ENCODE data around the gene DENND4C.

DENND4C gene

DNA sequence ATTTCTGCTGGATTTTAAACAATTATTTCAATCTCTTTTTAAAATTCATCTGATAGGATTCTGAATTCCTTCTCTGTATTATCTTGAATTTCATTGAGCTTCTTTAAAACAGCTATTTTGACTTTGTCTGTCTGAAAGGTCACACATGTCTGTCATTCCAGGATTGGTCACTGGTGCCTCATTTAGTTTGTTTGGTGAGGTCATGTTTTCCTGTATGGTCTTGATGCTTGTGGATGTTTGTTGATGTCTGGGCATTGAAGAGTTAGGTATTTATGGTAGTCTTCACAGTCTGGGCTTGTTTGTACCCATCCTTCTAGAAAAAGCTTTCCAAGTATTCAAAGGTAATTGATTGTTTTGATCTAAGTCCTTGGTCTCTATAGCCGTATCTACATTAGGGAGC is 39.1 kb downstream of the DENND4C start:
- DNase-seq (ENCODE audit: low spot score), result no peak

GRCh38 chr9:19270421-19270949 is 40.0 kb downstream of the DENND4C start:
- DNase-seq (ENCODE audit: low spot score), result no peak

DNA sequence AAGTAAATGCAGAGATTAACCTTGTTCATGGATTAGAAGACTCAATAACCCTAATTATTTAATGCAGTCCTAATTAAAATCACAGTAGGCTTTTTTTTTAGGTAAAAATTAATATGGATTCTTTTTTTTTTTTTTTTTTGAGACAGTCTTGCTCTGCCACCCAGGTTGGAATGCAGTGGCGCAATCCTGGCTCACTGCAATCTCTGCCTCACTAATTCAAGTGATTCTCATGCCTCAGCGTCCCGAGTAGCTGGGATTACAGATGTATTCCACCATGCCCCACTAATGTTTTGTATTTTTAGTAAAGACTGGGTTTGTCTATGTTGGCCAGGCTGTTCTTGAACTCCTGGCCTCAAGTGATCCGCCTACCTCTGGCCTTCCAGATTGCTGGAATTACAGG is 40.6 kb downstream of the DENND4C start:
- no peak for DNase-seq (ENCODE audit: low spot score)

DNA sequence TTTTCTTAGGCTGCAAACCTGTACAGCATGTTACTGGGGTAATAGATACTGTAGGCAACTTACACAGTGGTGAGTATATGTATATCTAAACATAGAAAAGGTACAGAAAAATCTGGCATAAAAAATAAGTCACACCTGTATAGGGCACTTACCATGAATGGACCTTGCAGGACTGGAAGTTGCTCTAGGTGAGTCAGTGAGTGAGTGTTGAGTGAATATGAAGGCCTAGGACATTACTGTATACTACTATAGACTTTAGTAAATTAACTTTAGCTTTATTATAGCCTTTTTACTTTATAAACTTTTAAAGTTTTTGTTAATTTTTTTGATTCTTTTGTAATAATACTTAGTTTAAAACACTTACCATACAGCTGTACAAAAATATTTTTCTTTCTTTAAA is 51.3 kb downstream of the DENND4C start:
- DNase-seq (ENCODE audit: low spot score), result no peak

- DNase-seq (ENCODE audit: low spot score), result no peak
Measured at GRCh38 chr9:19283072-19283710, 52.7 kb downstream of the DENND4C start.

DNA sequence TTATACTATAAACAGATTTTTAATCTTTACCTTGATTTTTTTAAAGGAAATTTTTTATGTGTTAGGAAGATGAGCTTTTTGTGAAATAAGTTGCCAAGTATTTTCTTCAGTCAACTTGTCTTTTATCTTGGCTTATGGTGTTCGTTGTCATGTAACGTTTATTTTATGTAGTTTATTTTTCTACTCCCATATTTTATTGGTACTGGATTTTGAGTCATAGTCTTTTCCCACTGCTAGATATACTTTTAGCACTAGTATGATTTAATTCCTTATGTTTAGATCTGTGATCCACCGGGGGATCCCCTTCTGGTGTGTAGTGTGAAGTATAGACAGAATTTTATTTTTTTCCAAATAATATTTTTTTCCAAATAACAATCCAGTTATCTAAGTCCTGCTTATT is 54.2 kb downstream of the DENND4C start:
- no peak for DNase-seq (ENCODE audit: low spot score)

DNA sequence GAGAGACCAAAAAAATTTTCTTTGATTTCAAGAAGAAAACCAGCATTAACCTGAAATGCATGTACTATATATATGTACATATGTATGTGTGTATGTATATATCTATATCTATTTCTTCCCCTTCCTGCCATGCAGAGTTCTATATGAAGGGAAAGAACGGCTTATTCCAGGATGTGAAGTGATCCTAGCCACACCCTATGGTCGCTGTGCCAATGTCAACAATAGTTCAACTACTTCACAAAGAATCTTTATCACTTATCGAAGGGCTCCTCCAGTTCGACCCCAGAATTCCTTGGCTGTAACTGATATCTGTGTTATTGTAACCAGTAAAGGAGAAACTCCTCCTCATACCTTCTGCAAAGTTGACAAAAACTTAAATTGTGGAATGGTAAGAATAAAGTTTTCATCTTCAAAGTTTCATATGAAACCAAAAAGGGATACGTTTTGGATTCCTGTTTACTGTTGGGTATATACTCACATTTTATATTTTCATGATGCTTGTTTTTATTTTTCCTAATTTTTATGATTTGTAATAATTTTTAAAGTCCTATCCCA is 56.2 kb downstream of the DENND4C start:
- no peak for DNase-seq (ENCODE audit: low spot score)

DNA sequence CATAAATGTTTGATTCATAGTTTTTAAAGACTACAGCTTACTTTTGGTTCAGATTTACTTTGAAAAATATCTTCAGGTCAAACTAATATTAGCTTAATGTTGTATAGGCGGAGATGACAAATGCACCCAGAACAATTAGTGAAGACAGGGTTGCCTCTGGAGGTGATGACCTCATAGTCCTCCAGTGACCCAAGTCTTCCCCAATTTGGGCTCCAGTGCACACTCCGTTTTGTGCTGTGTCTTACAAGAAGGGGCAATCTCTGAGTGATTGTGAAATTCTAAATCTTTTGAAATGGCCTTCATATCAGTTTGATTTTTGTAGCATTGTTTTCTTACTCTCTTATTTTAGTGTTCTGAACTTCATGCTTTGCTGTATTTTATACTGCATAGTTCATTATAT is 57.6 kb downstream of the DENND4C start:
- no peak for DNase-seq (ENCODE audit: low spot score)

DNA sequence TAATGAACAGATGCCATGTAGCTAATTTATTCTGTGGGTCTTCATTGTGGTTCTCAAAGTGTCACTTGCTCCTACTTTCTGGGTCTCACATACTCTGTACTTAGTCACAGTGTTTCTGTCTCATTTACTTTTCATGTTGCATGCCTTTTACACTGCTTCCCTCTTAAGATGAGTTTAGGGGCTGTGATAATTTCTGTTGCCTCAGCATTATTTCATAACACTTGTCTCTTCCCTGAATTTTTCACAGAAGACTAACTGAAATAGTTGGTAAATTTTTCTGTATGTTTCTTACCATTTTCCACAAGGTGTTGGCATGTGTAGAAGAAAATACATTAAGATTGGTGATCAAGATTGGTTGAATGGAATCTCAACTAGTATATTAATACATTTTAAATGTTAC is 59.6 kb downstream of the DENND4C start:
- no peak for DNase-seq (ENCODE audit: low spot score)

DNA sequence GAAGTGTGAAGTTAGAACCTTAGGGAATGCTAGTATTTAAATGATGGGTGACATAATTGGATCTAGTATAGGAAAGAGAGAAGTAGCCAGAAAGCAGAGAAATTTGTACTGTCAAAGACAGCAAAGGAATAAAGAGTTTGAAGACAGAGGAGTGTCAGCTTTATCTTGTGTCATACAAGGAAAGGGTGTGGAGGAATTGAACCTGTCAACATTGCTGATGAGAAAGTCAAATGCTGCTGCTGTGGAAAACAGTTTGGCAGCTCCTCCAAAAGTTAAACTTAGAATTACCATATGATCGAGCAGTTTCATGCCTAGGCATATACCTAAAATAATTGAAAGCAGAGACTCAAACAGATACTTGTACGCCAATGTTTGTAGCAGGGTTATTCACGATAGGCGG is 63.7 kb downstream of the DENND4C start:
- DNase-seq (ENCODE audit: low spot score), result no peak

GRCh38 chr9:19298436-19299000 is 68.0 kb downstream of the DENND4C start:
- DNase-seq (ENCODE audit: low spot score), result no peak

- DNase-seq (ENCODE audit: low spot score), result no peak
Measured at GRCh38 chr9:19303216-19303615, 72.7 kb downstream of the DENND4C start.

GRCh38 chr9:19306568-19306967 is 76.1 kb downstream of the DENND4C start:
- no peak for DNase-seq (ENCODE audit: low spot score)

DNA sequence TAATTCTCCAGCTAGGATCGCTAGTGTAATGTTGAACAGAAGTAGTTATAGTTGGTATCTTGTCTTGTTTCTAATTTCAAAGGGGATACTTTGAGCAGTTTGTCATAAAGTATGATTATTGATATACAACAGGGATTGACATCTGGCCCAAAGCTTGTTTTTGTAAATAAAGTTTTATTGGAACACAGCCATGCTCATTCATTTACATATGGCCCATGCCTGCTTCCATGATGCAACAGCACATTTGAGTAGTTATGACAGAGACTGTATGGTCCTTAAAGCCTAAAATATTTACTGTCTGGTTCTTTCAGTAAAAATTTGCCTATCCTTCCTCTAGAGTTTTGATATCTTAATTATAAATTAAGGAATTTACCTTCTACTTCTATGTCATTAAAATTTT is 79.8 kb downstream of the DENND4C start:
- no peak for DNase-seq (ENCODE audit: low spot score)

DNA sequence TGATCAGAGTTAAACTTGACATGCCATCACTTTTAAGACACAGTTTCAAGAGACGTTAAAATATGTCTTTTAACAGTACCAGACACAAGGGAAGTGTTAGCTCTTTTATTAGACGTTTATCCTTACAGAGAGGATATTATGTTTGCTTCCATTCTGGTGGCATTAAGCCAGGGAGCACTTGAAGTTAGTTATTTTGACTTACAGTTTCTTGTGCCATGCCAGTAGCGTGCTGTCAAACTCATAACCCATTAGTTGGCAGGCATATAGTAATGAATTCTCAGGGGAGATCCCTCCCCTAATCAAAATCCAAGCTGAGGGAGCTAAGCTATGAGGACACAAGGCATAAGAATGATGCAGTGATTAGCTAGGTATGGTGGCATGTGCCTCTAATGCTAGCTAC is 83.1 kb downstream of the DENND4C start:
- no peak for DNase-seq (ENCODE audit: low spot score)

DNA sequence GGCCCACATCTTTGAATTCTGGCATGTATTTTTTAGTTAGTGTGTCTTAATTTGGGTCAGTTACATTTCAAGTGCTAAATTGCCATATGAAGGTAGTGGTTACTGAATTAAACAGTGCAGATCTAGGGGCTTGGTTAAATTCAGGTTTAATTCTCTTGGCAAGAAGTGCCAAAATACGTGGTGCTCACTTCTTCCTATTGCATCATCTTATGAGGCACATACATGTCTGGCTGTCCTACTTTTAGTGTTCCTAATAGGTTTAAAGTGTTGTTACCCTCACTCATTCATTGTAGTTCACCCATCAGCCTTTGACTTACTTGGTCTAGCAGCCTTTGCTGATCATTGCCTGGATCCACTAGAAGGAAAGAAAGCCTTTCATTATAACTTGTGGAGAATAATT is 90.0 kb downstream of the DENND4C start:
- DNase-seq (ENCODE audit: low spot score), result no peak

DNA sequence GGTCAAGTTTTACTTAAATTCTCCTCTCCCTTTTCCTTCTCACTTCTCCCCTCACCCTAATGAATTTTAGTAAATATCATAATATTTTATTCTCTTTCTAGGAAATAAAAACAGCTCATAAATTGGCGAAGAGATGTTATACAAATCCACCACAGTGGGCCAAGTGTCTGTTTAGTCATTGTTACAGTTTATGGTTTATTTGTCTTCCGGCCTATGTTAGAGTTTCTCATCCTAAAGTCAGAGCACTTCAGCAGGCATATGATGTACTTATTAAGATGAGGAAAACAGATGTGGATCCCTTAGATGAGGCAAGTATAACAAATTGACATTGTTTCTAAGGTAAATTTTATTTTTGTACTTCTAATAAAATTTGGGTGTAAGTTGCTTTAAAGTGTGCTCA is 101.4 kb downstream of the DENND4C start:
- no peak for DNase-seq (ENCODE audit: low spot score)

GRCh38 chr9:19336166-19336565 is 105.7 kb downstream of the DENND4C start:
- DNase-seq (ENCODE audit: low spot score), result no peak

DNA sequence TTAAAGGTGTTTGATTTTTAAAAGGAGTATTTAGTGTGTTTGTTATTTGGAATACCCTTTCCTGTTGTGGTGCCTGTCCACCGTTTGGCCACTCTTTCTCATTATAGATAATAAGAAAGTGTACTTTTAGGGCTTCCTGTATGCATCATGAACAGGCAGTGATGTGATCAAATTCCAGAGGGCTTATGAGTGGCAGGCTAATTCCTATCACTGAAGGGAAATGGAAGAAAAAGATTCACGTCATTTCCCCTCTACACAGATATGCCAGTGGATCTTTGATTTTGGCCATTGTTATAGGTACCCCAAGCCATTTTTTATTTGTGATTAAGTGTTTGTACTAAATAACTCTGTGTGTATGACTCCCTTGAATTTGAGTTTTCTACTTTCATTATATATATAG is 112.5 kb downstream of the DENND4C start:
- DNase-seq (ENCODE audit: low spot score), result no peak

DNA sequence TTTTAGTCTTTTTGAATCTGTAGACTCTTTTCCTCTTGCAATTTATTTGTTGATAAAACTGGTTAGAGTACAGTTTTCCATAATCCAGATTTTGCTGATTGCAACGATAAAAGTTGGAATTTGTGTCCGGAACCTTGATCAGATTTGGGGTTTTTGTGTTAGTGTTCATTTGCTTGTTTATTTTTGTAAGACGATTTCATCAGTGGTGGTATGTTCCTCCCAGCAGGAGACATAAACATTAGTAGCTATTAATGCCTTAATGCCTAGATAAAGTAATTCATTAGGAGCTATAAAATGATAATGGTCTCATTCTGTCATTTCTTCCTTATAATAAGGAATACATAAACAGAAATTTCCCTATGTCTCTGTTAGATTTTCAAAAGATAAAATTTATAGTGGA is 128.2 kb downstream of the DENND4C start:
- no peak for DNase-seq (ENCODE audit: low spot score)

- DNase-seq (ENCODE audit: low spot score), result no peak
Measured at GRCh38 chr9:19369107-19369506, 138.6 kb downstream of the DENND4C start.

- no peak for DNase-seq (ENCODE audit: low spot score)
Measured at GRCh38 chr9:19371942-19372341, 141.4 kb downstream of the DENND4C start.

GRCh38 chr9:19372567-19372966 is 142.1 kb downstream of the DENND4C start:
- DNase-seq (ENCODE audit: low spot score), result no peak

DNA sequence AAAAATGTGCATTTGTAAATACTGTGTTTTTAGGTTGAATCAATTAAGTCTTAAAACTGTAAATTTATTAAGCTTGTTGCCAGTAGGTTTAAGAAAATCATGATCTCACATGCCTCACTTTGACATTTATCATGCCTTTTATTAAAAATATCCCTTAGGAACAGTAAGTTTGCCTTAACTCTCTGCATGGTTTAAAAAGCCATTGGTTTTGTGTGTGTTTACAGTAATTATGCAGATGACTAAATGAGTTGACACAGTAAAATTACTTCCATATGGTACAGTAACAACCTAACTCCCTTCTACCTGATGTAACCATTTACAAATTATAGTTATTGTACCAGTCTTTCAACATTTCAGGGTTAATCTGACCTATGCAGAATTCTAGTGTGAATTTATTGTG is 143.0 kb downstream of the DENND4C start:
- DNase-seq (ENCODE audit: low spot score), result no peak

Data from CD4-positive, alpha-beta T cell treated with Interleukin-6 at 100 ng/mL for 8 hours (primary cell).